GM21381 (cell line): ENCODE data around the gene ANKRD33B.

Experiments used
- ATAC-seq: cut with Tn5 transposase; IDR thresholded peaks from one replicate; pipeline ENCODE4 v1.9.1; 2021; ENCODE audit warnings: mild to moderate bottlenecking, moderate library complexity; ENCODE audit not compliant: unreplicated experiment

ANKRD33B gene

DNA sequence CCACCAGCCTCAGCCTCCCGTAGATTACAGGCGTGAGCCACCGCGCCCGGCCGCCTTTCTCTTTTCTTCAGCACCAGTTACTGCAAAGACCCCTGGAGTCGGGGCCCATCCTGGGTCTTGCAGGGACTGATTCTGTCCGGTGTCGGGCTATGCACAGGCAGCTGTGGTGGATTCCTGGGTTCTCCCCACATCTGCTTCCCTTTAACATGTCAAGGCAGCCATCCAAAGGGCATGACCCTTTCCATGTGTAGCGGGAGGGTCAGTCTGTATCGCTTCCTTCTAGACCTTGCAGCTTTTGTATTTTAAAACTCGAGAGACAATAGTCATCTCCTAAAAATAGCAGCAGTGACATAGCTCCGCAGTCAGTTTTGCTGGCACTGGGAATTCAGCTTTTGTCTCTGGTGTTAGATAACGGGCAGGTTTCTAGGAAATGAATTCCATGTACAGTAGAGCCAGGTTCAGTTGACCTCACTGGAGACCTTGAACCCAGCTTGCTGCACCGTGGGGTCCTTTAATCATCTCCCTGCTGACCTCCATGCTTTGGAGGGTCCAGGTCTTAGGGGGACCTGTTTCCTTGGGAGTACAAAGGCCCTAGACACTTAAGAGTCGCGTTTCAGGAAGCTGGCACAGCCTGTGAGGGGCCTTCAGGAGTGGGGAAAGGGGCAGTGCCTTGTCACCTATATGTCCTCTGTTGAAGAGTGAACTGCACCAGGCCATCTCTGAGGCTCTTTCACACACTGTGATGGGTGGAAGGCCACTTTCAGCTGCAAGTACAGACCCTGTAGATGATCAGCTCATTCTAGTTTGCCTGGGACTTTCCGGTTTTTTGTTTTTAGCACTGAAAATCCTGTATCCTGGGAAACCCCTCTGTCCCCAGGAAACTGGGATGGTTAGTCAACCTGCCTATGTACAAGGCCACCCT, 13.8 kb downstream of the ANKRD33B start:
- peak; percentile 43 for ATAC-seq

DNA sequence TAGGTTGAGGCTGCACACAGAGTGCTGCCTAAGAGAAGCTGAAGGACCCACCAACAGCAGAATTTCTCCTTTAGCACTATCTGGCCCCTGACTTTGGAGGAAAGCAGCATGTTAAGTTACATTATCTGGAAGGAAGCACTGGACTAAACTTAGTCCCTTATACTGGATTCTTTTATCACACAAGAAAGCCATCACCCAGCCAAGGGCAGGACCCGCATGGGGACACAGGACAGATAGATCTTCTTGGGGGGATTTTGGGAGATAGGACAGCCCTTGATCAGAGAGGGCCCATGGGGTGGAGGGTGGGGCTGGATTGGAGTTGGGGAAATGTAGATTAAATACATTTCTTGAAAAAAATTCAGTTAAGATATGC, 14.4 kb downstream of the ANKRD33B start:
- no peak for ATAC-seq

- peak; percentile 56 for ATAC-seq
Observed at GRCh38 chr5:10578869-10579268, 15.0 kb downstream of the ANKRD33B start.

DNA sequence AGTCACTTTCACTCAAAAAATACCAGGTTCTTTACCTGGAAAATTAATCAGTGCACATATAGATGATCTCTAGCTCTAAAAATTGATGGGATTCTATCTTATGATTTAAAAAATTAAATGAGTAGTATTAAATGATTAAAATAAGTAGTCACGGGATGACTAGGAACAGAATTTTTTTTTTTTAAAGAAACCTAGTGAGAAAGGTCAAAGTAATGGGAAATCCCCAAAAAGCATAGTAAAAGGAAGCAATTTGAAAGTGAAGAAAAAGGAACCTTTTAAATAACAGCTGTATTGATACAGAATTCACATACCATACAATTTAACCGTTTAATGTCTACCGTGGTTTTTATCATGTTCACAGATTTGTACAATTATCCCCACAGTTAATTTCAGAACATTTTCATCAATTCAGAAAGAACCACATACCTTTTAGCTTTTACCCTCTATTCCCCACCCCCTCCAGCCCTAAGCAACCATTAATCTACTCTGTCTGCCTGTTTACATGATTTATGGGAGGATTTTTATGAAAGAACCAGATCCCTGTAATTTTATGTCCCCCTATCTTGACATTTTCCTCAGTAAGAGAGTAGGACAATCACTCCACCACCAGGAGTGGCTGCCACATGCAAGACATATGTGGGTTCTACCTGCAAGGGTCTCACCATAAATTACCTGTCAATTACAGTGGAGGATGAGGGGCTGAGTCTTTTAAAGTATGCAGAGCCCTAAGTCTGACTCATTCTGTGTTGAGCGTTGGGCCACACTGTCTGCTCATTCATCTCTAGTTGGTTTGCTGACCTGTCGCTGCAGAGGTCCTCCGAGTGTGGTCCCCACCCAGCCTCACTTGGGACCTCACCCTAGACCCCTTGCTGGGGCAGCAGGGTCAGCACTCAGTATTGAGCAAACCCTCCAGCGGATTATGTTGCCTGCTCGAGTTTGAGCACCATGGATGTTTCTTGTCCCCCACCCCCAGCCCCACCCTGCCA, 16.0 kb downstream of the ANKRD33B start:
- ATAC-seq = peak; percentile 28

- ATAC-seq = no peak
Observed at GRCh38 chr5:10580531-10581423, 16.9 kb downstream of the ANKRD33B start.

DNA sequence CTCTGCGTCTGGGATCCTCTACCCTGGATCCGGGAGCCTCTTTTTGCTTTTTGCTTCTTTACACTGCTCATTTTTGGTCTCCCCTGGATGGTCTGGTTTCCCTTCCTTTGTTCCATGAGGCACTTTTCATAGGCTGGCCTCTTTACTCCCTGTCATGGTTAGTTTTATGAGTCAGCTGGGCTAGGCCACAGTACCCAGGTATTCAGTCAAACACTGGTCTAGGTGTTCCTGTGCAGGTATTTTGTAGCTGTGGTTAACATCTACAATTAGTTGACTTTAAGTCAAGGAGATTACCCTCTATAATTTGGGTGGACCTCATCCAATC, 17.5 kb downstream of the ANKRD33B start:
- ATAC-seq = no peak

GRCh38 chr5:10581867-10582511, 18.1 kb downstream of the ANKRD33B start:
- ATAC-seq = no peak

DNA sequence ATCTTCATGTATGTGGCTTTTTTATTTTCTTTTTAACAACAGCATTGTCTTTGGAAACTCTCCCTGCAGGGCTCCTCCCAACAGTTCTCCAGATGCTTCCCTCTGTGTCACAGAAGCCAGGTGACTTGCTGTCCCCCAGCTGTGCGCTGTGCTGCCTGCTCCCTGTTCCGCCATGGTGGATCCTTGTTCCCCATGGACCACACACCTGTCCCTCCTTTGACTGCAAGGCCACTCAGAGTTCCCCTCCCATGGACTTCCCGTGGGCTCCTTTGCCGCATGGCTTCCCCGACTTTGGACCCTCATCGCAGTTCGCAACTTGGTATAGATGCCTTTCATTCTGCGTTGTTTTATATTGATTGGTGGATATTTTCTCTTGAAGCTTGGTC, 18.6 kb downstream of the ANKRD33B start:
- no peak for ATAC-seq

DNA sequence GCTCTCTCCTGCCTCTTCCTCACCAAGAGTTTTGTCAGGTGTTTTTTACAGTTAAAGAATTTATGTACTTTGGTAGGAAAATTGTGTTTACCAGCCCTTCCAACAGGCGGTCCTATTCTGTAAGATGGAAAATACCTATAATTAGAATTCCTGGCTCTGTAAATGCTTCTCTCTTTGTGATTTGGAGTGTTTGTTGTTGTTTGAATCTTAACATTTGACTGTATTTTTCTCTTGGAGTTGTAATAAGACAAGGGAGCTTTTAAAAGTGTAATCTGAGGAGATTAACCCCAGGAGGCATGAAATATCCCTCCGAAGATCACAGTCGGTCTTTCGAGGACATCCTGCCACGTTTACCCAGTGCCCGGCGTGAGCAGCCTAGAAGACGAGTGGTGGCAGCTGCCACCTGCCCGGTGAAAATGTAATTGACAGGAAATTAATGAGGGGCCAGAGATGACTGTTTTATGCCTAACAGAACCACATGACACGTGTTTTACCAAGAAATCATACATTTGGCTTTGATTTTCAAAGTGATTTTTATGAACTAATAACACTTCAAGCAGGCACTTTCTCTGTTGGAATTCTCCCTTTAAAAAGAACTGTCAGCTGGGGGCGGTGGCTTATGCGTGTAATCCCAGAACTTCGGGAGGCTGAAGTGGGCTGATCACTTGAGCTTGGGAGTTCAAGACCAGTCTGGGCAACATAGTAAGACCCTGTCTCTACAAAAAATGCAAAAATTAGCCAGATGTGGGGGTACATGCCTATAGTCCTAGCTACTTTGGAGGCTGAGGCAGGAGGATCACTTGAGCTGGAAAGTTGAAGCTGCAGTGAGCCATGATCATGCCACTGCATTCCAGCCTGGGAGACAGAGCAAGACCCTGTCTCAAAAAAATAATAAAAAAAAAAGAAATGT, 20.0 kb downstream of the ANKRD33B start:
- no peak for ATAC-seq

- no peak for ATAC-seq
Observed at GRCh38 chr5:10584714-10585517, 21.0 kb downstream of the ANKRD33B start.

DNA sequence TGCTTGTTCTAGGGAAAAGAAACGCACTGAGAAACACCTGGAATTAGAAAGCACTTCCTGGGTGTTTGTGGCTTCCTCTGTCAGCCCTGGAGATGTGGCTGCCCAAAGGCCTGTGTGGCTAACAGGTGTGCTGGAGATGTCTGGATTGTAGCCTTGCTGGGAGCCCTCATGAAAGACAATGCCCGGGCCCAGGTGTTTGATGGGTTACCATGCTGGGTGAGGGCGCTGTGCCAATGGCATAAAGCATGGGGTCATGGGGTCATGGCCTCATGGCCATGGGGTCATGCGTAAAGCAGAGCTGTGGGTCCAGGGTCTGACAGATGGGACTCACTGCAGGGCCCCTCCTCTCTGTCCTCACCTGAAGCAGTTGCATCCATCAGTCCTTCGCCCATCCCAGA, 21.6 kb downstream of the ANKRD33B start:
- ATAC-seq = no peak

DNA sequence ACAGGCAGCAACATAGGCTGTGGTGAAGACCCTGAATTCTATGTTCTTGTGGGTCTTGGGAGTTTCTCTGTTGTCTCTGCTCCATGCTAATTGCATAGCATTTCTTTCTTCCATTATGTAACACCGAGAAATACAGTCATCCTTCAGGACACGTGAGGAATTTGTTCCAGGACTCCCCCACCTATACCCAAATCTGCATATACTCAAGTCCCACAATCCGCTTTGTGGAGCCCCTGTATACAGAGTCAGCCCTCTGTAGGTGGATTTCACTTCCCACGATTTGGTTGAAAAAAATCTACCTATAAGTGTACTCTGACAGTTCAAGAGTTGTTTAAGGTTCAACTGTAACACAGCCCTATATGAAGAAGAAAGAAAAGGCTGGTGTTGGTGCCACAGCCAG, 22.1 kb downstream of the ANKRD33B start:
- ATAC-seq = no peak

DNA sequence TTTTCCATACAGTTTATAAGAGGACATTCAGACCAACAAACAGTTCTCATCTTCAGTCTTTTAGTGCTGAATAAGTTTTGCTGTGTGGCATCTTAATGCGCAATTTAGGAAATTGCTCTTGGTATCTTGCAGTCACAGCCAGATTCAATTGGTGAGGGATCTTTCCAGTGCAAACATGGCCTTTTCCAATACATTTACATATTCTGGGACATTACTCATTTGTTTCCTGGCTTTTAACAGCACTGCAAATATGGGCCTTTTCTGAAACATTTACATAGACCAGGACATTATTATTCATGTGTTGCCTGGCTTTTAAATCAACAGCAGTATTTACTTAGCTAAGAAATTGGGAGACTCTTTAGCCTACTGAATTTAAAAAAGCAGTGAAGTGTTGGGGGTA, 22.7 kb downstream of the ANKRD33B start:
- ATAC-seq = no peak

- ATAC-seq = no peak
Observed at GRCh38 chr5:10588109-10588775, 24.4 kb downstream of the ANKRD33B start.

GRCh38 chr5:10588779-10589447, 25.0 kb downstream of the ANKRD33B start:
- ATAC-seq = no peak

DNA sequence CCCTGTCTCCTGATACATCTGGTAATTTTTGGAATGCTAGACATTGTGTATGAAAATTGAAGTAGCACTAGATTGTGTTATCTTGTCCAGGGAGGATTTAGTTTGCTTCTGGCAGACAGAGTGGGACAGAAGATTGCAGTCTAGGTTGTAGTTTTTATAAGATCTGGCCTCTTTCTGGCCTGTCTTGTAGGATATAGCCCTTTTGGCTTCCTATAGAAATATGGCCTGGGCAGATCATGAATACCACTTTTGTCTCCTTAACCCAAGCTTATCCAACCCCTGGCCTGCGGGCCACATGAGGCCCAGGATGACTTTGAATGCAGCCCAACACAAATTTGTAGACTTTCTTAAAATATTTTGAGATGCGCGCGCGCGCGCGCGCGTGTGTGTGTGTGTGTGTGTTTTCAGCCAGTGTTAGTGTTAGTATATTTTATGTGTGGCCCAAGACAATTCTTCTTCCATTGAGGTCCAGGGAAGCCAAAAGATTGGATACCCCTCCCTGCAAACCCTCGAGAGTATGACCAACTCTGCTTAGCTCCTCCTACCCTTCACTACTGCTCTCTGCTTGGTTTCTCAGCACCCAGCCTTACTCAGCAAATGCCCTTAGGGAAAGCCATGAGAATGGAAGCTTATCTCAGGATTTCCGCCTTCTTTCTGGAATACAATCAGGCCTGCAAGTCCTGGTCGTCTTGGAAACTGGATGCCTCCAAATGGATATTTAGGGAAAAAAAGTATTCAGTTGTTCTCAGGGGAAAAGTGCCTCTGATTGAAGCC, 26.5 kb downstream of the ANKRD33B start:
- no peak for ATAC-seq

- ATAC-seq = no peak
Observed at GRCh38 chr5:10591159-10591558, 27.3 kb downstream of the ANKRD33B start.
